ENCODE data around the gene RPS26.
"Not testable (repeated sequence)": the region's sequence is repeated elsewhere in the genome, so short reads cannot be mapped to it uniquely, and the experiment has no call there.

RPS26 gene

GRCh38 chr12:56041552-56042429 lies at the start of gene RPS26:
Gene RPS26, plus strand, starts transcription at chr12:56041918. Its CDS starts 249 bp downstream, at chr12:56042167.
- peak; percentile 88 for DNase-seq (ENCODE audit: low spot score)

GRCh38 chr12:55993230-55993853 lies 48.4 kb upstream of the RPS26 start:
- DNase-seq (ENCODE audit: low spot score), result no peak

GRCh38 chr12:55995366-55995765 lies 46.4 kb upstream of the RPS26 start:
- no peak for DNase-seq (ENCODE audit: low spot score)

- peak; percentile 64 for DNase-seq (ENCODE audit: low spot score)
Measured at GRCh38 chr12:55996201-55996714, 45.5 kb upstream of the RPS26 start.

GRCh38 chr12:55996715-55997534 lies 44.8 kb upstream of the RPS26 start, which contains the start of gene SUOX:
Gene SUOX, plus strand, starts transcription at chr12:55997276. Its CDS starts 4,946 bp downstream, at chr12:56002222.
- peak; percentile 97 for DNase-seq (ENCODE audit: low spot score)

GRCh38 chr12:55997535-55997859 lies 44.2 kb upstream of the RPS26 start:
- no peak for DNase-seq (ENCODE audit: low spot score)

- DNase-seq (ENCODE audit: low spot score), result not testable (repeated sequence)
Measured at GRCh38 chr12:55999522-55999921, 42.2 kb upstream of the RPS26 start.

- DNase-seq (ENCODE audit: low spot score), result not testable (repeated sequence)
Measured at GRCh38 chr12:55999999-56000540, 41.6 kb upstream of the RPS26 start.

GRCh38 chr12:56001487-56002100 lies 40.1 kb upstream of the RPS26 start:
- DNase-seq (ENCODE audit: low spot score), result no peak

GRCh38 chr12:56003376-56003775 lies 38.3 kb upstream of the RPS26 start:
- not testable (repeated sequence) for DNase-seq (ENCODE audit: low spot score)

GRCh38 chr12:56004211-56004610 lies 37.5 kb upstream of the RPS26 start:
- DNase-seq (ENCODE audit: low spot score), result no peak

GRCh38 chr12:56007564-56008559 lies 33.9 kb upstream of the RPS26 start:
- peak; percentile 46 for DNase-seq (ENCODE audit: low spot score)

GRCh38 chr12:56010111-56010570 lies 31.6 kb upstream of the RPS26 start:
- no peak for DNase-seq (ENCODE audit: low spot score)

- DNase-seq (ENCODE audit: low spot score), result no peak
Measured at GRCh38 chr12:56011509-56012090, 30.1 kb upstream of the RPS26 start.

- no peak for DNase-seq (ENCODE audit: low spot score)
Measured at GRCh38 chr12:56013482-56013881, 28.2 kb upstream of the RPS26 start.

- DNase-seq (ENCODE audit: low spot score), result no peak
Measured at GRCh38 chr12:56014205-56014604, 27.5 kb upstream of the RPS26 start.

GRCh38 chr12:56017181-56017580 lies 24.5 kb upstream of the RPS26 start:
- no peak for DNase-seq (ENCODE audit: low spot score)

GRCh38 chr12:56018356-56018755 lies 23.4 kb upstream of the RPS26 start:
- DNase-seq (ENCODE audit: low spot score), result no peak

GRCh38 chr12:56020423-56021184 lies 21.1 kb upstream of the RPS26 start, which contains the start of gene IKZF4:
Gene IKZF4, plus strand, starts transcription at chr12:56021043. Its CDS starts 451 bp downstream, at chr12:56021494.
- no peak for DNase-seq (ENCODE audit: low spot score)

Measured in COLO829 (cell line).